ENCODE results near the gene LIN28B. TPM values are rescaled to one million over a fixed set of nuclear protein-coding genes. Genes with fewer than 3 reads are reported as not detected.

The LIN28B gene
- total and polyA plus RNA-seq, 2 experiments from 2014 or later, result 35.3 to 96.4 TPM

DNA sequence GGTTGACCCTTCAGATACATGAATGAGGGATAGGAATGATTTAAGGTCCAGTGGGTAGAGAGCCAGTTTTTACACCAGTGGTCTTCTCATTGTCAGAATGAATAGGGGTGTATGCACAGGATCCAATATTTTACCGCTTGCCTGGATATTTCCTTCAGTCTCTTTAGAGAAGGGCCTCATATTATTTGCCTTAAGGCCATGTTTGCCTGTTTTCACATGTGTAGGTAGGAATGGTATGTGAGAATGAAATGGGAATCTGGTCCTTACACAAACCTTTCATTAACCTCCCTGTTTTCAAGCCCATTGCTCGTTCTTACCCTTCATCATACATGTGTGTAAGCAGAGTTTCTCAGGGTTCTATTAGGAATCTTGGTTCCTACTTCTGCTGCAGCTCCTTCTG is 62.4 kb downstream of the LIN28B start:
- DNase-seq (ENCODE audit: low spot score) (no peak), ATAC-seq (no peak)
- Histone ChIP-seq H3K4me3 (no peak overlapping the region), H3K9me2 (ENCODE audit: insufficient read depth) (no peaks in the 10 kb centered on the region), H3K27me3 (ENCODE audit: insufficient read depth) (no peaks in the 10 kb centered on the region), H3K27ac (ENCODE audit: low read depth) (no peak overlapping the region), H3K36me3 (ENCODE audit: insufficient read depth) (no peaks in the 10 kb centered on the region), H4K20me1 (replicated peaks; ENCODE audit: insufficient read depth) (no peaks in the 10 kb centered on the region), H2AFZ (no peak overlapping the region), H3K4me1 (ENCODE audit: insufficient read depth) (peaks cover 37% of the 10 kb centered on the region), H3F3A (replicated peaks; ENCODE audit: low read depth) (peaks cover 7% of the 10 kb centered on the region), H3K79me2 (replicated peaks; ENCODE audit: insufficient read depth) (peaks cover 86% of the 10 kb centered on the region), H3K4me2 (no peak overlapping the region)
- peaks cover 44% of the 10 kb centered on the region for H3K4me1 Mint-ChIP-seq
- H3K27ac Mint-ChIP-seq, result no peak overlapping the region
- H3K27me3 Mint-ChIP-seq (ENCODE audit: insufficient read depth, low read depth, poor library complexity), result peaks cover 3% of the 10 kb centered on the region
- H3K36me3 Mint-ChIP-seq (ENCODE audit: low read depth), result no peaks in the 10 kb centered on the region
- TF ChIP-seq STAT1 (IDR thresholded peaks at IDR 0.05; ENCODE audit: unreplicated experiment) (no peak), CREB1 (CRISPR knock-in tag; IDR thresholded peaks at IDR 0.05; ENCODE audit: low read depth) (no peak), ZNF114 (CRISPR knock-in tag; IDR thresholded peaks at IDR 0.05) (no peak), EZH2 (IDR thresholded peaks at IDR 0.05; ENCODE audit: low read depth, unreplicated experiment) (no peak), EZH2phosphoT487 (IDR thresholded peaks at IDR 0.05; ENCODE audit: unreplicated experiment) (no peak), POLR2AphosphoS5 (IDR thresholded peaks at IDR 0.05; ENCODE audit: low read depth) (no peak), ETS1 (IDR thresholded peaks at IDR 0.05) (no peak), NANOG (IDR thresholded peaks at IDR 0.05; ENCODE audit: borderline replicate concordance) (no peak), ZNF331 (CRISPR knock-in tag; IDR thresholded peaks at IDR 0.05; ENCODE audit: low read depth) (no peak), JUNB (IDR thresholded peaks at IDR 0.05; ENCODE audit: unreplicated experiment) (no peak), ZNF462 (CRISPR knock-in tag; IDR thresholded peaks at IDR 0.05) (no peak)
- TF ChIP-seq, protein P1, sequence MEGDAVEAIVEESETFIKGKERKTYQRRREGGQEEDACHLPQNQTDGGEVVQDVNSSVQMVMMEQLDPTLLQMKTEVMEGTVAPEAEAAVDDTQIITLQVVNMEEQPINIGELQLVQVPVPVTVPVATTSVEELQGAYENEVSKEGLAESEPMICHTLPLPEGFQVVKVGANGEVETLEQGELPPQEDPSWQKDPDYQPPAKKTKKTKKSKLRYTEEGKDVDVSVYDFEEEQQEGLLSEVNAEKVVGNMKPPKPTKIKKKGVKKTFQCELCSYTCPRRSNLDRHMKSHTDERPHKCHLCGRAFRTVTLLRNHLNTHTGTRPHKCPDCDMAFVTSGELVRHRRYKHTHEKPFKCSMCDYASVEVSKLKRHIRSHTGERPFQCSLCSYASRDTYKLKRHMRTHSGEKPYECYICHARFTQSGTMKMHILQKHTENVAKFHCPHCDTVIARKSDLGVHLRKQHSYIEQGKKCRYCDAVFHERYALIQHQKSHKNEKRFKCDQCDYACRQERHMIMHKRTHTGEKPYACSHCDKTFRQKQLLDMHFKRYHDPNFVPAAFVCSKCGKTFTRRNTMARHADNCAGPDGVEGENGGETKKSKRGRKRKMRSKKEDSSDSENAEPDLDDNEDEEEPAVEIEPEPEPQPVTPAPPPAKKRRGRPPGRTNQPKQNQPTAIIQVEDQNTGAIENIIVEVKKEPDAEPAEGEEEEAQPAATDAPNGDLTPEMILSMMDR (conservative IDR thresholded peaks at IDR 0.05; ENCODE audit: low read depth in 2 of 2), result no peak
- TF ChIP-seq, protein P2, sequence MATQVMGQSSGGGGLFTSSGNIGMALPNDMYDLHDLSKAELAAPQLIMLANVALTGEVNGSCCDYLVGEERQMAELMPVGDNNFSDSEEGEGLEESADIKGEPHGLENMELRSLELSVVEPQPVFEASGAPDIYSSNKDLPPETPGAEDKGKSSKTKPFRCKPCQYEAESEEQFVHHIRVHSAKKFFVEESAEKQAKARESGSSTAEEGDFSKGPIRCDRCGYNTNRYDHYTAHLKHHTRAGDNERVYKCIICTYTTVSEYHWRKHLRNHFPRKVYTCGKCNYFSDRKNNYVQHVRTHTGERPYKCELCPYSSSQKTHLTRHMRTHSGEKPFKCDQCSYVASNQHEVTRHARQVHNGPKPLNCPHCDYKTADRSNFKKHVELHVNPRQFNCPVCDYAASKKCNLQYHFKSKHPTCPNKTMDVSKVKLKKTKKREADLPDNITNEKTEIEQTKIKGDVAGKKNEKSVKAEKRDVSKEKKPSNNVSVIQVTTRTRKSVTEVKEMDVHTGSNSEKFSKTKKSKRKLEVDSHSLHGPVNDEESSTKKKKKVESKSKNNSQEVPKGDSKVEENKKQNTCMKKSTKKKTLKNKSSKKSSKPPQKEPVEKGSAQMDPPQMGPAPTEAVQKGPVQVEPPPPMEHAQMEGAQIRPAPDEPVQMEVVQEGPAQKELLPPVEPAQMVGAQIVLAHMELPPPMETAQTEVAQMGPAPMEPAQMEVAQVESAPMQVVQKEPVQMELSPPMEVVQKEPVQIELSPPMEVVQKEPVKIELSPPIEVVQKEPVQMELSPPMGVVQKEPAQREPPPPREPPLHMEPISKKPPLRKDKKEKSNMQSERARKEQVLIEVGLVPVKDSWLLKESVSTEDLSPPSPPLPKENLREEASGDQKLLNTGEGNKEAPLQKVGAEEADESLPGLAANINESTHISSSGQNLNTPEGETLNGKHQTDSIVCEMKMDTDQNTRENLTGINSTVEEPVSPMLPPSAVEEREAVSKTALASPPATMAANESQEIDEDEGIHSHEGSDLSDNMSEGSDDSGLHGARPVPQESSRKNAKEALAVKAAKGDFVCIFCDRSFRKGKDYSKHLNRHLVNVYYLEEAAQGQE (IDR thresholded peaks at IDR 0.05; ENCODE audit: unreplicated experiment), result no peak
- H3K9me3 Mint-ChIP-seq, result no peaks in the 10 kb centered on the region
- no peak overlapping the region for H3K4me3 Mint-ChIP-seq
